Gastrocnemius medialis (tissue), 4 donors: ENCODE data around the gene ARL4D. TPM values are rescaled to one million over a fixed set of nuclear protein-coding genes. Genes with fewer than 3 reads are reported as not detected.

Source experiments
- ATAC-seq, 2 donors: fragments of 150-250 bp; one replicate each; pipeline ENCODE4 v1.9.1; 2016
- DNase-seq, 2 donors: peaks; one replicate each; pipeline ENCODE4 v3.0.0-alpha.2; 2019
- H3K27ac ChIP-seq, 4 donors: fragments of 200-600 bp; sonication (generic); 1 replicate in 1 of 4; 2 replicates in 3 of 4; pipeline ENCODE4 v1.5.1; 2016 to 2018; ENCODE audit warnings: mild to moderate bottlenecking in 2 of 4, moderate library complexity in 1 of 4
- H3K27me3 ChIP-seq, 3 donors: fragments of 200-600 bp; sonication (generic) in 2 of 3; 1 replicate in 1 of 3; 2 replicates in 2 of 3; pipeline versions ENCODE4 v1.5.1 to v1.6.0; 2016 to 2019; ENCODE audit warnings: mild to moderate bottlenecking in 1 of 3, moderate library complexity in 1 of 3
- H3K36me3 ChIP-seq, 2 donors: fragments of 200-600 bp; sonication (generic) in 1 of 2; one replicate each; pipeline ENCODE4 v1.5.1; 2017 to 2018
- H3K4me1 ChIP-seq, 2 donors: fragments of 200-600 bp; sonication (generic) in 1 of 2; one replicate each; pipeline ENCODE4 v1.5.1; 2016 to 2017; ENCODE audit warnings: mild to moderate bottlenecking in 2 of 2
- H3K4me3 ChIP-seq, 4 donors: fragments of 200-600 bp; sonication (generic) in 3 of 4; 1 replicate in 1 of 4; 2 replicates in 3 of 4; pipeline ENCODE4 v1.5.1; 2016 to 2019; ENCODE audit warnings: mild to moderate bottlenecking in 2 of 4
- H3K9me3 ChIP-seq, 3 donors: fragments of 200-600 bp; sonication (generic) in 2 of 3; 1 replicate in 1 of 3; 2 replicates in 2 of 3; pipeline ENCODE4 v1.5.1; 2016 to 2019
- CTCF ChIP-seq, 5 experiments: fragments of 450-650 bp in 3 of 5; fragments of 200-600 bp in 2 of 5; sonication (generic) in 2 of 5; IDR thresholded peaks in 4 of 5; conservative IDR thresholded peaks in 1 of 5; 1 replicate in 4 of 5; 2 replicates in 1 of 5; pipeline ENCODE4 v1.5.1; 2016 to 2019; ENCODE audit warnings: antibody characterized with exemption in 5 of 5, mild to moderate bottlenecking in 3 of 5, moderate library complexity in 3 of 5
- POLR2A ChIP-seq, 2 donors: fragments of 450-650 bp; IDR thresholded peaks; one replicate each; pipeline ENCODE4 v1.6.1; 2017; ENCODE audit warnings: antibody characterized with exemption in 2 of 2, mild to moderate bottlenecking in 2 of 2, moderate library complexity in 2 of 2
- in situ Hi-C, 4 donors: fragments of 200-750 bp; cut with MboI; loops; one replicate each; pipeline versions ENCODE4 v1.15.0 to v1.8.0; 2017; ENCODE audit warnings: low sequenced_read_pairs in 4 of 4
- intact Hi-C: fragments of 100-400 bp; cut with DNase I; formaldehyde crosslinking; loops from one replicate; pipeline ENCODE4 v1.15.1; 2023; ENCODE audit warnings: low total_unique reads
- total RNA-seq, 4 donors: library from RNA; depleted of rRNA; stranded (reverse); fragments of >200 nt; gene quantifications; one replicate each; pipeline versions ENCODE4 v1.1.0 to v1.2.3, GENCODE V29; 2016

ARL4D gene
- 1 to 10 TPM in 3 of 4 donors, under 1 TPM in 1; 0.17 to 2.0 (median 1.3) TPM for total RNA-seq

- H3K4me3 ChIP-seq = peak within 1 kb of the TSS; percentile 62 to 87 (median 72)
- in situ Hi-C loops = loop anchor here in 1 of 4 donors (5.0 kb wide), 1 partner anchor 83 kb away; the partner anchor contains the start of gene DHX8
- intact Hi-C loops = loop anchor here (1.0 to 10.0 kb wide), 2 partner anchors 84 to 564 kb away; partner anchors contain the start of genes DHX8 and PSME3
- peaks cover 3 to 27% of the 10 kb centered on the region in 2 donors for H3K4me1 ChIP-seq
- no peaks in the 10 kb centered on the region for H3K27me3 ChIP-seq
- H3K36me3 ChIP-seq = no peaks in the 10 kb centered on the region
- TF ChIP-seq POLR2A (IDR thresholded peaks at IDR 0.05) = peak; percentile 56 to 87
- no peak for TF ChIP-seq CTCF (IDR thresholded peaks at IDR 0.05 in 4 of 5, conservative IDR thresholded peaks at IDR 0.05 in 1 of 5)
- DNase-seq (peak; percentile 73 to 74), ATAC-seq (peak; percentile 70 to 74)
- peak within 1 kb of the TSS; percentile 71 to 84 (median 78) for H3K27ac ChIP-seq
- no peaks in the 10 kb centered on the region for H3K9me3 ChIP-seq
Observed at GRCh38 chr17:43398724-43399595, at the start of gene ARL4D. ARL4D (plus strand) TSS chr17:43398993; CDS start chr17:43399733, 740 bp downstream.

- Histone ChIP-seq H3K27me3 (no peaks in the 10 kb centered on the region), H3K4me1 (peaks cover 26% of the 10 kb centered on the region in 2 donors), H3K4me3 (no peak overlapping the region), H3K27ac (no peak overlapping the region), H3K36me3 (peaks cover 0 to 16% of the 10 kb centered on the region in 2 donors), H3K9me3 (peaks cover 0 to 18% (median 0%) of the 10 kb centered on the region in 3 donors)
- DNase-seq (no peak), ATAC-seq (no peak)
- TF ChIP-seq POLR2A (IDR thresholded peaks at IDR 0.05) (no peak), CTCF (IDR thresholded peaks at IDR 0.05 in 4 of 5, conservative IDR thresholded peaks at IDR 0.05 in 1 of 5) (no peak)
- intact Hi-C loops = no loop called here
- in situ Hi-C loops = no loop called here
Observed at GRCh38 chr17:43349142-43349541, 49.7 kb upstream of the ARL4D start.

GRCh38 chr17:43350888-43351361 lies 47.9 kb upstream of the ARL4D start:
- H3K9me3 ChIP-seq = peaks cover 0 to 18% (median 0%) of the 10 kb centered on the region in 3 donors

GRCh38 chr17:43351691-43352090 lies 47.1 kb upstream of the ARL4D start:
- ATAC-seq (peak in 1 of 2 donors; percentile 93), DNase-seq (no peak)
- Histone ChIP-seq H3K4me3 (no peak overlapping the region), H3K27ac (peak overlapping the region in 3 of 4 donors; percentile 36 to 60 (median 56)), H3K36me3 (peaks cover 0 to 16% of the 10 kb centered on the region in 2 donors), H3K9me3 (peaks cover 0 to 18% (median 0%) of the 10 kb centered on the region in 3 donors), H3K4me1 (peaks cover 41% of the 10 kb centered on the region in 2 donors), H3K27me3 (no peaks in the 10 kb centered on the region)
- no peak for TF ChIP-seq CTCF (IDR thresholded peaks at IDR 0.05 in 4 of 5, conservative IDR thresholded peaks at IDR 0.05 in 1 of 5)
- no peak for TF ChIP-seq POLR2A (IDR thresholded peaks at IDR 0.05)
- intact Hi-C loops = no loop called here
- in situ Hi-C loops = no loop called here

More at GRCh38 chr17:43350888-43351361, 47.9 kb upstream of the ARL4D start:
- no peaks in the 10 kb centered on the region for H3K27me3 ChIP-seq
- H3K27ac ChIP-seq = peak overlapping the region in 3 of 4 donors; percentile 36 to 56 (median 46)
- H3K36me3 ChIP-seq = peaks cover 0 to 16% of the 10 kb centered on the region in 2 donors
- peaks cover 33% of the 10 kb centered on the region in 2 donors for H3K4me1 ChIP-seq
- DNase-seq (no peak), ATAC-seq (no peak)
- H3K4me3 ChIP-seq = no peak overlapping the region
- intact Hi-C loops = no loop called here
- no peak for TF ChIP-seq POLR2A (IDR thresholded peaks at IDR 0.05)
- TF ChIP-seq CTCF (IDR thresholded peaks at IDR 0.05 in 4 of 5, conservative IDR thresholded peaks at IDR 0.05 in 1 of 5) = no peak
- in situ Hi-C loops = no loop called here
